NT2/D1 (cell line): ENCODE results near the gene SGCD.

Experiments
- DNase-seq: peaks from one replicate; pipeline ENCODE4 v3.0.0-alpha.2; 2011; ENCODE audit warnings: low read depth, low spot score
- H3K27me3 ChIP-seq: 2 replicates; pipeline ENCODE4 v1.6.0; 2011; ENCODE audit warnings: mild to moderate bottlenecking; ENCODE audit not compliant: insufficient read length, insufficient read depth
- H3K36me3 ChIP-seq: 2 replicates; pipeline ENCODE4 v1.6.1; 2011; ENCODE audit warnings: mild to moderate bottlenecking, low read length, mixed read lengths; ENCODE audit not compliant: insufficient read depth, insufficient read length
- H3K4me1 ChIP-seq: 2 replicates; pipeline ENCODE4 v1.5.1; 2011; ENCODE audit not compliant: insufficient read depth, insufficient read length
- H3K4me3 ChIP-seq: 2 replicates; pipeline ENCODE4 v1.5.1; 2011; ENCODE audit warnings: low read depth; ENCODE audit not compliant: insufficient read length
- H3K9ac ChIP-seq: 2 replicates; pipeline ENCODE4 v1.6.0; 2011; ENCODE audit warnings: low read depth; ENCODE audit not compliant: insufficient read length
- H3K9me3 ChIP-seq: 2 replicates; pipeline ENCODE4 v1.5.1; 2011; ENCODE audit warnings: mild to moderate bottlenecking, low read length; ENCODE audit not compliant: insufficient read depth
- SUZ12 ChIP-seq: IDR thresholded peaks from 2 replicates; pipeline ENCODE4 v1.6.1; 2011; ENCODE audit not compliant: insufficient read length, insufficient read depth; ENCODE audit errors: extremely low read depth
- YY1 ChIP-seq: IDR thresholded peaks from 2 replicates; pipeline ENCODE4 v1.6.1; 2011; ENCODE audit not compliant: insufficient read length, insufficient read depth
- ZNF274 ChIP-seq: IDR thresholded peaks from 2 replicates; pipeline ENCODE4 v1.6.1; 2011; ENCODE audit warnings: mild to moderate bottlenecking, low read depth, low read length

SGCD gene

DNA sequence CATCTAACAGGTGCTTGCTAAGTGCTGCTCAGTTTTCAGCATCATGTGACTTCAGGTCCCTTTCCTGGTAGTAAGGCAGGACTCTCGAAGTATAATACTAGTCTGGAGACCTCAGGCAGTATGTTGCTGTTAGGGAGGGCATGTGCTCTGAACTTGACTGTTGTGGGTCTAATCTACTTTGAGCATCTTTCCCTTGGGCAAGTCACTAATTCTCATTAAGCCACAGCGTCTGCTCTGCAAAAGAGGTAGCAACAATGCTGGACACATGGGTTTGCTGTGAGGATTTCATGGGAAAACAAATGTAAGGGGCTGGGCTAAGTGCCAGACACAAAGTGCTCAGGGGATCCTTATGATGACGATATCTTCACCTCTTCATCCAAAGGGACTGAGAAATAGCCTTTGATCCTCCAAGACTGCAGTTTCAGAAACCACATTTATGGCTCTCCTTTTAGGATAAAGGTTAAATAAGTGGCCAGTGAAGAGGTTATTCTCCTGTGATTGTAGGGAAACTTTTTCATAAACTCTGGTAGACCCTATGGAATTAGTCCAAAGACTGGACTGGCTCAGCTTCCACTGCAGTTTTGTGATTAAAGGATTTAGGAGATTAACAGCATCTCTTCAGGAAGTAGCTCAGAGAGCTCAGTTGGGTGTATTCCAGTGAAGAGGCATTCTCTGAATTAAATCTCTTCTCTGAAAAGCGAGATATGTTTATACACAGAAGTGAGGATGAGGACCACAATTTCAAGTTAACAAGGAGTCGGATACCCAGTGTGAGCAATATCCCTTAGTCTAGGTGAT, 216.6 kb downstream of the SGCD start:
- H3K9me3 ChIP-seq, result no peaks in the 10 kb centered on the region
- no peaks in the 10 kb centered on the region for H3K36me3 ChIP-seq
- H3K9ac ChIP-seq, result no peak overlapping the region
- no peak for DNase-seq
- H3K4me3 ChIP-seq, result no peak overlapping the region
- TF ChIP-seq ZNF274, result no peak
- TF ChIP-seq SUZ12, result no peak
- TF ChIP-seq YY1, result no peak
- H3K4me1 ChIP-seq, result no peaks in the 10 kb centered on the region
- no peaks in the 10 kb centered on the region for H3K27me3 ChIP-seq

DNA sequence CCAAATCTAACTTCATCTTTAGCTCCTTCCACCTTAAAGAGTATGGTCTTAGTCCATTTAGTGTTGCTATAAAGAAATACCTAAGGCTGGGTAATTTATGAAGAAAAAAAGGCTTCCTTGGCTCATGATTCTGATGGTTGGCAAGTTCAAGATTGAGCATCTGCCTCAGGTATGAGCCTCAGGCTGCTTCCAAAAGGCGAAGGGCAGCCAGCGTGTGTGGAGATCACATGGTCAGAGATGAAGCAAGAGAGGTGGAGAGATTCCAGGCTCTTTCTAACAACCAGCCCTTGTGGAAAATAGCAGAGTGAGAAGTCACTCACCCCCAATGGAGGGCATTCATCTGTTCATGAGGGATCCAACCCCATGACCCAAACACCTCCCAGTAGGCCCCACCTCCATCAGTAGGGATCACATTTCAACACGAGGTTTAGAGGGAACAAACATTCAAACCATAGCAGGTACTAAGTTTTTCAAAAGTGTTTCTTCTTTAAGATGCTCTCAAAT, 225.9 kb downstream of the SGCD start:
- no peak for DNase-seq
- no peaks in the 10 kb centered on the region for H3K27me3 ChIP-seq

DNA sequence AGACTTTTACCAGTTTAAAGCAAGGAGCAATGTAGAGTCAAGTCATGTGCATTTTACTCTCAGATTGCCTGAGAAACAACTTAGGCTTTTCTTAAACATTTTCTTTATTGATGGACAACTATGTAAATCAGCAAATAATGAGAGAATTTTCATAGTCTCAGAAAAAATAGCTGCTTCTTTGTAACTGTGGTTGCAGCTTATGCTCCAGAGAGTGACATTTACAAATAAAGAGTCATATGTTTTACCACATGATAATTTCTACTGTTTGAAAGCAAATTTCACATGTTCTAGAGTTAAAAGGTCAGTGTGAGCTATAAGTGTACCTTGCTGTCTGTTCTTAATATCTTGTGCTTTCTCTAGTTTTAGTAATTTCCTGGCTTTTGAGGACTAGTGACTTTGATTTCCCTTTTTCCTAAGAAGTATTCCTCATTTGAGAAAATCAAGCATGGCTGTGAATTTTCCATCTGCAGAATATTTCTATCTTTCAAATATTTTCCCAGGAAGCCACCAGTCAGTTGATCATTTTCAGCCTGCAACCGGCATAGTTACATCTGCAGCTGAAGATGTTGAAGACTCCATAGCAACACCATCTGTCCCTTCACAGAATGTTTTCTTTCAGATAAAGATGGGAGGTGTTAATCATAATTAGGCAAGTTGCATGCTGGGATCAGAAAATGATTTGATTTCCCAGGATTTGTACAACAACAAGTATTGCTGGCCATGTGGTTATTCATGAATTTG, 229.9 kb downstream of the SGCD start:
- DNase-seq, result no peak
- no peak overlapping the region for H3K9ac ChIP-seq
- H3K27me3 ChIP-seq, result no peaks in the 10 kb centered on the region
- H3K9me3 ChIP-seq, result no peaks in the 10 kb centered on the region
- H3K4me1 ChIP-seq, result no peaks in the 10 kb centered on the region
- TF ChIP-seq ZNF274, result no peak
- TF ChIP-seq YY1, result no peak
- TF ChIP-seq SUZ12, result no peak
- H3K4me3 ChIP-seq, result no peak overlapping the region
- no peaks in the 10 kb centered on the region for H3K36me3 ChIP-seq

More for the DNA sequence above, 225.9 kb downstream of the SGCD start:
- Histone ChIP-seq H3K4me3 (no peak overlapping the region), H3K9ac (no peak overlapping the region), H3K9me3 (no peaks in the 10 kb centered on the region), H3K36me3 (no peaks in the 10 kb centered on the region), H3K4me1 (no peaks in the 10 kb centered on the region)
- no peak for TF ChIP-seq ZNF274
- TF ChIP-seq YY1, result no peak
- no peak for TF ChIP-seq SUZ12

DNA sequence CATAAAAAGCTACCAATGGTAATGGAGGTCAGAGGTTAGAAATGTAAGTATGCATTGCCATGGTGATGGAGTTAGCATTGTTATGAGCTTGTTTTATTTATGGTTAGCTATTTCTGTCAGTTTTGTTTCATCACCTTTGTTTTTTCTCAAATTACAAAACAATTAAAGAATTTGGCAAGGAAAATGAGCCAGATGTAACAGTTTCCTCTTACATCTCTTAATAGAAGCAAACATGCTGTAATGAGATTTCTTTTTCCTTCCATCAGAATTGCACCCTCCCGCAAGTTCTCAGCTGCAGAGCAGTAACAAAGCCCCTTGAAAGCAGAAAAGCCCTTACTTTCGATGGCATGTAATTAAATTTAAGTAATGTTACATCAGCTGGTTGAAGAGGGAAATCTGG, 233.0 kb downstream of the SGCD start:
- H3K4me3 ChIP-seq, result no peak overlapping the region
- no peak overlapping the region for H3K9ac ChIP-seq
- no peaks in the 10 kb centered on the region for H3K27me3 ChIP-seq
- DNase-seq, result no peak
- no peaks in the 10 kb centered on the region for H3K36me3 ChIP-seq
- TF ChIP-seq YY1 (no peak), SUZ12 (no peak), ZNF274 (no peak)
- H3K4me1 ChIP-seq, result no peaks in the 10 kb centered on the region
- H3K9me3 ChIP-seq, result no peaks in the 10 kb centered on the region

DNA sequence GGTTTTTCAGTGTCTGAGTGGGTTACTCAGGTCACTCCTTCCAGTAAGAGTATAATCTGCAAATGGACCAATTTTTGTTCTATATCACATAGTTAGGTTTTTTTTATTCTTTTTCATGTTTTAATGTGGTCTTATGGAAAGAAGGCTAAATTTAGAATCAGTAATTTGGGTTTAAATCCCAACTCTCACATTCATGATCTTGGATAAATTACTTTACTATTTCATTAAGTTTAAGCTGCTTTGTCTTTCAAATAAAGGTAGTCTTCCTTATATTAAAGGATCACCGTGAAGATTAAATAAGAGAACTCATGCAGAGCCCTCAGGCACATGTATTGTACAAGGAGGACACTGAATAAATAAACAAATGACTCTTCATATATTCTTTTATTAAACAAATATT, 234.7 kb downstream of the SGCD start:
- H3K9ac ChIP-seq, result no peak overlapping the region
- no peak for DNase-seq
- H3K9me3 ChIP-seq, result no peaks in the 10 kb centered on the region
- H3K4me3 ChIP-seq, result no peak overlapping the region
- no peaks in the 10 kb centered on the region for H3K4me1 ChIP-seq
- TF ChIP-seq SUZ12 (no peak), ZNF274 (no peak), YY1 (no peak)
- H3K27me3 ChIP-seq, result no peaks in the 10 kb centered on the region
- no peaks in the 10 kb centered on the region for H3K36me3 ChIP-seq

DNA sequence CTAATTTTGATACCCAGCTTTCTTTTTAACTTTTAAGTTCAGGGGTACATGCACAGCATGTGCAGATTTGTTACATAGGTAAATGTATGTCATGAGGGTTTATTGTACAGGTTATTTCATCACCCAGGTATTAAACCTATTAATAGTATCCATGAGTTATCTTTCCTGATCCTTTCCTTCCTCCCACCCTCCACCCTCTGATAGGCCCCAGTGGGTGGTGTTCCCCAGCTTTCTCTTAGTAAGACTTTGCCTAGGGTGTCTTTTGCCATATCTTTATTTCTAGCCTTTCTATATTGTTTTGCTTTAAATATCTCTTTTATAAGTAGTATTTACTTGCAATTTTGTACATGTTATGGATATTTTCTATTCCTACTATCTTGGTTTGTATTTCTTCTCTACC, 243.7 kb downstream of the SGCD start:
- no peaks in the 10 kb centered on the region for H3K9me3 ChIP-seq

DNA sequence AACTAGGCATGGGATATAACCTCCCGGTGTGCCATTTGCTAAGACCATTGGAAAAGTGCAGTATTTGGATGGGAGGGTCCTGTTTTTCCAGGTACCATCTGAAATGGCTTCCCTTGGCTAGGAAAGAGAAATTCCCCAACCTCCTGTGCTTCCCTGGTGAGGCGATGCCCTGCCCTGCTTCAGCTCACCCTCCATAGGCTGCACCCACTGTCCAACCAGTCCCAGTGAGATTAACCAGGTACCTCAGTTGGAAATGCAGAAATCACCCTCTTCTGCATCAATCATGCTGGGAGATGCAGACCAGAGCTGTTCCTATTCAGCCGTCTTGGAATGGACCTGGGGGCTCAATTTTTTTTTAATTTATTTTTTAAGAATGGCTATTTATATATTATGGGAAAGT, 254.8 kb downstream of the SGCD start:
- Histone ChIP-seq H3K27me3 (no peaks in the 10 kb centered on the region), H3K36me3 (no peaks in the 10 kb centered on the region), H3K9ac (no peak overlapping the region), H3K4me1 (no peaks in the 10 kb centered on the region), H3K9me3 (no peaks in the 10 kb centered on the region), H3K4me3 (no peak overlapping the region)
- TF ChIP-seq SUZ12 (no peak), ZNF274 (no peak)
- no peak for DNase-seq

More for the DNA sequence above, 243.7 kb downstream of the SGCD start:
- Histone ChIP-seq H3K4me1 (no peaks in the 10 kb centered on the region), H3K27me3 (no peaks in the 10 kb centered on the region), H3K9ac (no peak overlapping the region), H3K36me3 (no peaks in the 10 kb centered on the region), H3K4me3 (no peak overlapping the region)
- TF ChIP-seq ZNF274 (no peak), YY1 (no peak), SUZ12 (no peak)
- no peak for DNase-seq
